Measurements from ENCODE around the gene F9.

Gene F9

GRCh38 chrX:139532834-139533233 is 2.3 kb downstream of the F9 start:
- TF ChIP-seq, protein P1, sequence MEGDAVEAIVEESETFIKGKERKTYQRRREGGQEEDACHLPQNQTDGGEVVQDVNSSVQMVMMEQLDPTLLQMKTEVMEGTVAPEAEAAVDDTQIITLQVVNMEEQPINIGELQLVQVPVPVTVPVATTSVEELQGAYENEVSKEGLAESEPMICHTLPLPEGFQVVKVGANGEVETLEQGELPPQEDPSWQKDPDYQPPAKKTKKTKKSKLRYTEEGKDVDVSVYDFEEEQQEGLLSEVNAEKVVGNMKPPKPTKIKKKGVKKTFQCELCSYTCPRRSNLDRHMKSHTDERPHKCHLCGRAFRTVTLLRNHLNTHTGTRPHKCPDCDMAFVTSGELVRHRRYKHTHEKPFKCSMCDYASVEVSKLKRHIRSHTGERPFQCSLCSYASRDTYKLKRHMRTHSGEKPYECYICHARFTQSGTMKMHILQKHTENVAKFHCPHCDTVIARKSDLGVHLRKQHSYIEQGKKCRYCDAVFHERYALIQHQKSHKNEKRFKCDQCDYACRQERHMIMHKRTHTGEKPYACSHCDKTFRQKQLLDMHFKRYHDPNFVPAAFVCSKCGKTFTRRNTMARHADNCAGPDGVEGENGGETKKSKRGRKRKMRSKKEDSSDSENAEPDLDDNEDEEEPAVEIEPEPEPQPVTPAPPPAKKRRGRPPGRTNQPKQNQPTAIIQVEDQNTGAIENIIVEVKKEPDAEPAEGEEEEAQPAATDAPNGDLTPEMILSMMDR (IDR thresholded peaks at IDR 0.05; ENCODE audit: low read depth, low read length) = no peak
- no peak for DNase-seq (ENCODE audit: extremely low read depth, low read depth)

GRCh38 chrX:139533444-139533843 is 2.9 kb downstream of the F9 start:
- TF ChIP-seq, protein P1 (IDR thresholded peaks at IDR 0.05; ENCODE audit: low read depth, low read length) = no peak
- DNase-seq (ENCODE audit: extremely low read depth, low read depth) = no peak

- TF ChIP-seq, protein P1 (IDR thresholded peaks at IDR 0.05; ENCODE audit: low read depth, low read length) = no peak
- no peak for DNase-seq (ENCODE audit: extremely low read depth, low read depth)
Observed at GRCh38 chrX:139538907-139539790, 8.6 kb downstream of the F9 start.

DNA sequence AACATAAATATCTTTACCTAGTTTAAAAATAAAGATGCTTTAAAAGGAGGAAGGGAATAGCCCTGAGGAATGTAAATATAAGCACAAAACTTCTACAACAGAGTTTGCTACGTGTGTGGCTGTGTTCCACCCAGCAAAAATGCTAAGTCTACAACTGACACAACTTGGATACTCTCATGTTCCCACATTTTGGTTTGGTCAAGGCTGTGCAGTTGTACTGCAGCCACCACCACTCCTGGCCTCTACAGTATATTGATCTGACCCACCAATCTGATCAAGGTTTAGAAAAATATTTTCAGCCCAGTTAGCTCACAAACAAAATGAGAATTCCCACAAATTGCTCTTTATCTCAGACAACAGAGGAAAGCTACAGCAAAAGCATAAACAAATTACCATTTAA is 12.1 kb downstream of the F9 start:
- TF ChIP-seq, protein P1 (IDR thresholded peaks at IDR 0.05; ENCODE audit: low read depth, low read length) = no peak
- no peak for DNase-seq (ENCODE audit: extremely low read depth, low read depth)

DNA sequence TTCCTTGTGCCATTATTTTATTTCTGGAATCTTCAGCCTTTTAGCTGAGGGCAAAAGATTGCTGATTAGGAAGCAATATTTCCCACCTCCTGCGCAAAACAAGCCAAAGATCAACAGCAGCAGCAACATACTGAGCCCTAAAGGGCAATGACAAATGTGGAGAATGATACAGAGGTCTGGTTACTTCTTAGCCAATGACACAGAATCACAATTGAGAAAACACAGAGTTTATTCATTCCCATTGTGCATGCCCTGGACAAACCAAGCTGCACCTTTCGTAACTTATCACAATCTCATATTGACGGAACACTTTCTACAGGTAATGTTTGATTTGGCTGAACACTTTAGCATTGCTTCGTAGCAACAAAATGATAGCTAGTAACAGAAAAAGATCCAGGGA is 13.4 kb downstream of the F9 start:
- TF ChIP-seq, protein P1 (IDR thresholded peaks at IDR 0.05; ENCODE audit: low read depth, low read length) = no peak
- no peak for DNase-seq (ENCODE audit: extremely low read depth, low read depth)

- DNase-seq (ENCODE audit: extremely low read depth, low read depth) = no peak
- TF ChIP-seq, protein P1 (IDR thresholded peaks at IDR 0.05; ENCODE audit: low read depth, low read length) = no peak
Observed at GRCh38 chrX:139544591-139544990, 14.1 kb downstream of the F9 start.

DNA sequence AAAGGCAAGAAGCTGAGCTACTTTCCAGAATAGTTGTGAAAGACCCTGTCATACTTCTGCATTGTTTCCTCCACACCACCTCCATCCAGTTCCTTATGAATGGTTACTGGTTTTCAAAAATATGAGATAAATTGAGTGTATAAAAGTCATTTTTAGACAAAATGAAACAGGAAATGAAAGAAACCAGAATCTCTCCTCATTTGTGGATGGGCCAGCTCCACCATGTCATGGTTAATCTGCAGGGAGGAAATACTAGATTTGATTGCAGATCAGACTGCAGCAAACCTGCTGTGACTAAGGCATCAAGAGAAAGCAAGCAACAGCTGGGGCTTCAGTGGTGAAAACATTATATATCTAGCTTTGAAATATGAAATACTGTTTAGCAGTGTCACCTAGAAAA is 23.8 kb downstream of the F9 start:
- TF ChIP-seq, protein P1 (IDR thresholded peaks at IDR 0.05; ENCODE audit: low read depth, low read length) = no peak
- no peak for DNase-seq (ENCODE audit: extremely low read depth, low read depth)

All from AG09319 (cell line).